ENCODE results near the gene SYNJ2.
A peak's percentile ranks its signal among the peaks of the same experiment; 100 is the strongest.

SYNJ2 gene

DNA sequence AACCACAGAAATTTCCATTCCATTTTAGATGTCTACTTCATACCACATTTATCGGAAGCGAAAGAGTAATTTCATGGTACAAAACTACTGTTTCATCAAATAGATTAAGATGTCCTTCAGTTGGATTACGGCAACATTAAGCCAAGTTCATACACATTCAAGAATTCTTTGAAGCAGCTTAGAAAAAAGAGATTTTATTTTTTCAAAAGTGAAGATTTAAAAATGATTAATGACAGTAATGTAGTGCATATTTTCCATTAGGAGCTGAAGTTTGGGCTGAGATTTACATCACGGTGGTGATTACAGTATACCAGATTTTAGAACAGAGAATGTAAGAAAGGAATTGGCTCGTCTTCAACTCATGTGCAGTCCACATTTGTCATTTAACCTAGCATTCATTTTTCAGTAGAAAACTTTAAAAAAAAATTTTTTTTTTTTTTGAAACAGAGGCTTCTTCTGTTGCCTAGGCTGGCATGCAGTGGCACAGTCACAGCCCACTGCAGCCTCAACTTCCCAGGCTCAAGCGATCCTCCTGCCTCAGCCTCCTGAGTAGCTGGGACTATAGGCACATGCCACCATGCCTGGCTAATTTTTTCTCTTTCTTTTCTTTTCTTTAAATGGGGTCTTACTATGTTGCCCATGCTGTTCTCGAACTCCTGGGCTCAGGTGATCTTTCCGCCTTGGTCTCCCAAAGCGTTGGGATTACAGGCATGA, 1.9 kb downstream of the SYNJ2 start:
- H3K4me2 ChIP-seq (ENCODE audit: low read length): peak overlapping the region; percentile 99
- peaks cover 39% of the 10 kb centered on the region for H3K79me2 ChIP-seq (ENCODE audit: low read length)

GRCh38 chr6:157984128-157984527, 2.5 kb downstream of the SYNJ2 start:
- H3K79me2 ChIP-seq (ENCODE audit: low read length): peaks cover 39% of the 10 kb centered on the region
- no peak overlapping the region for H3K4me3 ChIP-seq (ENCODE audit: low read length)
- H3K27ac ChIP-seq (ENCODE audit: low read length): no peak overlapping the region
- H4K20me1 ChIP-seq (ENCODE audit: insufficient read depth, low read length): peaks cover 13% of the 10 kb centered on the region
- no peak for TF ChIP-seq EZH2phosphoT487 (IDR thresholded peaks at IDR 0.05; ENCODE audit: low read depth)
- TF ChIP-seq, protein P1, sequence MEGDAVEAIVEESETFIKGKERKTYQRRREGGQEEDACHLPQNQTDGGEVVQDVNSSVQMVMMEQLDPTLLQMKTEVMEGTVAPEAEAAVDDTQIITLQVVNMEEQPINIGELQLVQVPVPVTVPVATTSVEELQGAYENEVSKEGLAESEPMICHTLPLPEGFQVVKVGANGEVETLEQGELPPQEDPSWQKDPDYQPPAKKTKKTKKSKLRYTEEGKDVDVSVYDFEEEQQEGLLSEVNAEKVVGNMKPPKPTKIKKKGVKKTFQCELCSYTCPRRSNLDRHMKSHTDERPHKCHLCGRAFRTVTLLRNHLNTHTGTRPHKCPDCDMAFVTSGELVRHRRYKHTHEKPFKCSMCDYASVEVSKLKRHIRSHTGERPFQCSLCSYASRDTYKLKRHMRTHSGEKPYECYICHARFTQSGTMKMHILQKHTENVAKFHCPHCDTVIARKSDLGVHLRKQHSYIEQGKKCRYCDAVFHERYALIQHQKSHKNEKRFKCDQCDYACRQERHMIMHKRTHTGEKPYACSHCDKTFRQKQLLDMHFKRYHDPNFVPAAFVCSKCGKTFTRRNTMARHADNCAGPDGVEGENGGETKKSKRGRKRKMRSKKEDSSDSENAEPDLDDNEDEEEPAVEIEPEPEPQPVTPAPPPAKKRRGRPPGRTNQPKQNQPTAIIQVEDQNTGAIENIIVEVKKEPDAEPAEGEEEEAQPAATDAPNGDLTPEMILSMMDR (IDR thresholded peaks at IDR 0.05; ENCODE audit: low read depth, low read length): no peak
- no peak overlapping the region for H3K4me2 ChIP-seq (ENCODE audit: low read length)
- peaks cover 5% of the 10 kb centered on the region for H3K27me3 ChIP-seq (ENCODE audit: low read depth, low read length)
- no peaks in the 10 kb centered on the region for H3K36me3 ChIP-seq (replicated peaks; ENCODE audit: low read depth, low read length)
- H3K9ac ChIP-seq (ENCODE audit: low read length): no peak overlapping the region
- peaks cover 17% of the 10 kb centered on the region for H3K4me1 ChIP-seq (ENCODE audit: low read length)
- no peaks in the 10 kb centered on the region for H3K9me3 ChIP-seq (ENCODE audit: insufficient read depth, low read length)
- H2AFZ ChIP-seq (ENCODE audit: low read depth, low read length): no peak overlapping the region

More for the DNA sequence above, 1.9 kb downstream of the SYNJ2 start:
- H3K27ac ChIP-seq (ENCODE audit: low read length): no peak overlapping the region
- peaks cover 5% of the 10 kb centered on the region for H3K27me3 ChIP-seq (ENCODE audit: low read depth, low read length)
- no peaks in the 10 kb centered on the region for H3K9me3 ChIP-seq (ENCODE audit: insufficient read depth, low read length)
- TF ChIP-seq, protein P1 (IDR thresholded peaks at IDR 0.05; ENCODE audit: low read depth, low read length): no peak
- no peak overlapping the region for H2AFZ ChIP-seq (ENCODE audit: low read depth, low read length)
- peak overlapping the region; percentile 78 for H3K4me3 ChIP-seq (ENCODE audit: low read length)
- H3K4me1 ChIP-seq (ENCODE audit: low read length): peaks cover 17% of the 10 kb centered on the region
- no peak overlapping the region for H3K9ac ChIP-seq (ENCODE audit: low read length)
- H4K20me1 ChIP-seq (ENCODE audit: insufficient read depth, low read length): peaks cover 8% of the 10 kb centered on the region
- H3K36me3 ChIP-seq (replicated peaks; ENCODE audit: low read depth, low read length): no peaks in the 10 kb centered on the region

DNA sequence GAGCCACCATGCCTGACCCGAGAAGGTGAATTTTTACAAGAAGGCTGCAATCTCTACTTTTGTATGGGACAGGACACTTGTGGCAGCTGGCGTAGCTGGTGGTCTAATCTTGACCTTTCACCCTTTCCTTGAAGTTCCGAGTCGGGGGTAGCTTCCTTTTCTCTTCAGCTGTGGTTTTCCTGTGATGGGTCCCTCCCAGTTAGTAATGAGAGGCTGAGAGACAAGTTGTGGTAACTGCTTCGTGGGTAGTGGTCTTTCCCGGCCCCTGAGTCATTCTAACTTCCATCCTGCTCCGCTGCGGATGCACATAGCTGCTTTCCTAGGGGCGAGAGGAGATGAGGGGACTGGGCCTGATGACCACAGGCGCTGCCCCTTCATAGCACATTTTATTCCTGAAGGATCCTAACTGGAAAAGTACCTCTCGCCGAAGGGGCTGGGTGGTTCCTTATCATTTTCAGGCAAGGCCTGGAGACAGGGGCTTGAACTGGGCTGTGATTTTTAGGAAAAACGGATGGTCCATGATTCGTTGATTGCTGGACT, 3.1 kb downstream of the SYNJ2 start:
- peaks cover 17% of the 10 kb centered on the region for H3K4me1 ChIP-seq (ENCODE audit: low read length)
- no peak for TF ChIP-seq EZH2phosphoT487 (IDR thresholded peaks at IDR 0.05; ENCODE audit: low read depth)
- TF ChIP-seq, protein P1 (IDR thresholded peaks at IDR 0.05; ENCODE audit: low read depth, low read length): no peak
- H3K27me3 ChIP-seq (ENCODE audit: low read depth, low read length): peaks cover 5% of the 10 kb centered on the region
- no peaks in the 10 kb centered on the region for H3K36me3 ChIP-seq (replicated peaks; ENCODE audit: low read depth, low read length)
- no peak overlapping the region for H2AFZ ChIP-seq (ENCODE audit: low read depth, low read length)
- H3K4me2 ChIP-seq (ENCODE audit: low read length): no peak overlapping the region
- no peak overlapping the region for H3K27ac ChIP-seq (ENCODE audit: low read length)
- no peak overlapping the region for H3K9ac ChIP-seq (ENCODE audit: low read length)
- H3K4me3 ChIP-seq (ENCODE audit: low read length): no peak overlapping the region
- H4K20me1 ChIP-seq (ENCODE audit: insufficient read depth, low read length): peaks cover 14% of the 10 kb centered on the region
- peaks cover 42% of the 10 kb centered on the region for H3K79me2 ChIP-seq (ENCODE audit: low read length)
- H3K9me3 ChIP-seq (ENCODE audit: insufficient read depth, low read length): no peaks in the 10 kb centered on the region

- peaks cover 22% of the 10 kb centered on the region for H3K4me1 ChIP-seq (ENCODE audit: low read length)
- H3K4me2 ChIP-seq (ENCODE audit: low read length): no peak overlapping the region
- no peaks in the 10 kb centered on the region for H3K9me3 ChIP-seq (ENCODE audit: insufficient read depth, low read length)
- no peak overlapping the region for H2AFZ ChIP-seq (ENCODE audit: low read depth, low read length)
- no peak overlapping the region for H3K27ac ChIP-seq (ENCODE audit: low read length)
- no peak overlapping the region for H3K4me3 ChIP-seq (ENCODE audit: low read length)
- no peaks in the 10 kb centered on the region for H3K36me3 ChIP-seq (replicated peaks; ENCODE audit: low read depth, low read length)
- peaks cover 49% of the 10 kb centered on the region for H3K79me2 ChIP-seq (ENCODE audit: low read length)
- no peak overlapping the region for H3K9ac ChIP-seq (ENCODE audit: low read length)
- no peak for TF ChIP-seq EZH2phosphoT487 (IDR thresholded peaks at IDR 0.05; ENCODE audit: low read depth)
- TF ChIP-seq, protein P1 (IDR thresholded peaks at IDR 0.05; ENCODE audit: low read depth, low read length): no peak
- no peaks in the 10 kb centered on the region for H3K27me3 ChIP-seq (ENCODE audit: low read depth, low read length)
- H4K20me1 ChIP-seq (ENCODE audit: insufficient read depth, low read length): peaks cover 14% of the 10 kb centered on the region
These were observed 3.9 kb downstream of the SYNJ2 start for GRCh38 chr6:157985378-157986155.
